Osteocyte (in vitro differentiated cells): ENCODE results near the gene IQSEC1. TPM values are rescaled to one million over a fixed set of nuclear protein-coding genes. Genes with fewer than 3 reads are reported as not detected.

ENCODE experiments used
- DNase-seq: peaks from one replicate; pipeline ENCODE4 v3.0.0; 2021; ENCODE audit warnings: mixed read lengths; ENCODE audit not compliant: unreplicated experiment; ENCODE audit errors: extremely low spot score
- H3K27ac Mint-ChIP-seq: one replicate; pipeline ENCODE4 v1.8.0; 2021; ENCODE audit warnings: mild to moderate bottlenecking, mixed read lengths; ENCODE audit not compliant: unreplicated experiment
- H3K27me3 Mint-ChIP-seq: one replicate; pipeline ENCODE4 v1.8.0; 2021; ENCODE audit warnings: mixed read lengths; ENCODE audit not compliant: unreplicated experiment
- H3K36me3 Mint-ChIP-seq: one replicate; pipeline ENCODE4 v1.8.0; 2021; ENCODE audit warnings: mixed read lengths; ENCODE audit not compliant: unreplicated experiment
- H3K4me1 Mint-ChIP-seq: one replicate; pipeline ENCODE4 v1.8.0; 2021; ENCODE audit warnings: mixed read lengths; ENCODE audit not compliant: unreplicated experiment
- H3K4me3 Mint-ChIP-seq: one replicate; pipeline ENCODE4 v1.8.0; 2021; ENCODE audit warnings: mild to moderate bottlenecking, moderate library complexity, mixed read lengths; ENCODE audit not compliant: unreplicated experiment
- H3K9me3 Mint-ChIP-seq: one replicate; pipeline ENCODE4 v1.8.0; 2021; ENCODE audit warnings: mixed read lengths; ENCODE audit not compliant: unreplicated experiment
- total RNA-seq: library from RNA; stranded (reverse); gene quantifications from 2 replicates; pipeline ENCODE4 v1.2.1, GENCODE V29; 2021
- TF ChIP-seq, protein P1 (sequence below): fragments of 200-600 bp; sonication (generic); IDR thresholded peaks from 2 replicates; pipeline ENCODE4 v1.5.0; 2021; ENCODE audit warnings: antibody characterized with exemption, mild to moderate bottlenecking, moderate library complexity

The IQSEC1 gene
- total RNA-seq, 1 donor from 2014 or later: 37.9 TPM

GRCh38 chr3:13114811-13115575 lies 41.8 kb upstream of the IQSEC1 start:
- peaks cover 45% of the 10 kb centered on the region for H3K27me3 Mint-ChIP-seq
- no peaks in the 10 kb centered on the region for H3K9me3 Mint-ChIP-seq
- H3K36me3 Mint-ChIP-seq: no peaks in the 10 kb centered on the region
- peaks cover 3% of the 10 kb centered on the region for H3K4me1 Mint-ChIP-seq
- no peak overlapping the region for H3K4me3 Mint-ChIP-seq
- no peak overlapping the region for H3K27ac Mint-ChIP-seq
- TF ChIP-seq, protein P1, sequence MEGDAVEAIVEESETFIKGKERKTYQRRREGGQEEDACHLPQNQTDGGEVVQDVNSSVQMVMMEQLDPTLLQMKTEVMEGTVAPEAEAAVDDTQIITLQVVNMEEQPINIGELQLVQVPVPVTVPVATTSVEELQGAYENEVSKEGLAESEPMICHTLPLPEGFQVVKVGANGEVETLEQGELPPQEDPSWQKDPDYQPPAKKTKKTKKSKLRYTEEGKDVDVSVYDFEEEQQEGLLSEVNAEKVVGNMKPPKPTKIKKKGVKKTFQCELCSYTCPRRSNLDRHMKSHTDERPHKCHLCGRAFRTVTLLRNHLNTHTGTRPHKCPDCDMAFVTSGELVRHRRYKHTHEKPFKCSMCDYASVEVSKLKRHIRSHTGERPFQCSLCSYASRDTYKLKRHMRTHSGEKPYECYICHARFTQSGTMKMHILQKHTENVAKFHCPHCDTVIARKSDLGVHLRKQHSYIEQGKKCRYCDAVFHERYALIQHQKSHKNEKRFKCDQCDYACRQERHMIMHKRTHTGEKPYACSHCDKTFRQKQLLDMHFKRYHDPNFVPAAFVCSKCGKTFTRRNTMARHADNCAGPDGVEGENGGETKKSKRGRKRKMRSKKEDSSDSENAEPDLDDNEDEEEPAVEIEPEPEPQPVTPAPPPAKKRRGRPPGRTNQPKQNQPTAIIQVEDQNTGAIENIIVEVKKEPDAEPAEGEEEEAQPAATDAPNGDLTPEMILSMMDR: no peak
- no peak for DNase-seq

- no peak for DNase-seq
- TF ChIP-seq, protein P1: no peak
- Mint-ChIP-seq H3K36me3 (no peaks in the 10 kb centered on the region), H3K4me3 (no peak overlapping the region), H3K27ac (no peak overlapping the region), H3K9me3 (no peaks in the 10 kb centered on the region), H3K27me3 (peaks cover 39% of the 10 kb centered on the region), H3K4me1 (peaks cover 3% of the 10 kb centered on the region)
These were observed 40.4 kb upstream of the IQSEC1 start for GRCh38 chr3:13113346-13114330.

DNA sequence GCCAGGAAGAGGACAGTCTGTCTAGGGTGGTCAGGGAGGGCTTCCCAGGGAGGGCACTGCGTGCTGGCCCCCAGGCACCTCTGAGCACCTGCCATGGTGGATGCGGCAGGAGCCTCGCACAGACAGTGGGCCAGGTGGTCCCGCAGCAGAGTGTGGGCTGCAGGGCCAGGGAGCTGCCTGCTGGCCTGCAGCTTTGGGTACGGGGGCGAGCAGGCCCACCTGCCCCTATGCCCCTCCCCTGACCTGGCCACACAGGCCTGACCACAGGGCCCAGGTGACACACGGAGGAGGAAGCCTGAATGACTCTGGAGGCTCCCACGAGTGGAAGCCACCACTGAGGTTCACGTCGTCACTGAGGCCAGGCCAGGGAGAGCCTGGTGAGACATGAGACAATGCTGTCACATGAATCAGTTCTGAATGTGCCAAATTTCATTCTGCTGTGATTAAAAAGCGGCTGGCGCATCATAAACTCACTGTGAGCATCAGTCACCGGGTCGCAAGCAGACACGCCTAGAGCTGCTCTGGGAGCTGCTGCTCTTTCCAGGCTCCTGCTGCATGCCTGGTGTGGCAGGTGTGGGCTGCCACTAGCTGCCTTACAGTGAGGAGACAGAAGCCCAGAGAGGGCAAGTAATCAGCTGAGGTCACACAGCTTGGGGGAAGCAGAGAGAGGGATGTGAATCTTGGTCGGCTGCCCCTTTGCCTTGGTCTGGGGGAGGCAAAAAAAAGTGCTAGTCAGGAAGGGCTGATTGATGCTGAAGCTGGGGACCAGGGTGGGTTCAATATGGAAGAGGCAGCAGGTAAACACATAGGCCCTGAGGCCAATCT lies 39.5 kb upstream of the IQSEC1 start:
- Mint-ChIP-seq H3K4me3 (no peak overlapping the region), H3K27ac (no peak overlapping the region), H3K9me3 (no peaks in the 10 kb centered on the region), H3K27me3 (peaks cover 35% of the 10 kb centered on the region), H3K4me1 (peaks cover 3% of the 10 kb centered on the region), H3K36me3 (no peaks in the 10 kb centered on the region)
- no peak for DNase-seq
- TF ChIP-seq, protein P1: no peak

GRCh38 chr3:13111873-13112520 lies 38.8 kb upstream of the IQSEC1 start:
- no peak for DNase-seq
- TF ChIP-seq, protein P1: no peak
- Mint-ChIP-seq H3K4me1 (peaks cover 3% of the 10 kb centered on the region), H3K9me3 (no peaks in the 10 kb centered on the region), H3K36me3 (no peaks in the 10 kb centered on the region), H3K4me3 (no peak overlapping the region), H3K27me3 (peaks cover 33% of the 10 kb centered on the region), H3K27ac (no peak overlapping the region)
